GM21526 (cell line): ENCODE results near the gene INPP4B.
A peak's percentile ranks its signal among the peaks of the same experiment; 100 is the strongest.

Experiments
- ATAC-seq: cut with Tn5 transposase; IDR thresholded peaks from one replicate; pipeline ENCODE4 v1.9.1; 2021; ENCODE audit warnings: moderate library complexity; ENCODE audit not compliant: unreplicated experiment, low FRiP score

INPP4B gene

GRCh38 chr4:142595222-142595871, 250.8 kb downstream of the INPP4B start:
- no peak for ATAC-seq

GRCh38 chr4:142585411-142585810, 260.7 kb downstream of the INPP4B start:
- no peak for ATAC-seq

GRCh38 chr4:142583708-142584107, 262.4 kb downstream of the INPP4B start:
- ATAC-seq = no peak

GRCh38 chr4:142582340-142582739, 263.8 kb downstream of the INPP4B start:
- ATAC-seq = no peak

GRCh38 chr4:142581881-142582280, 264.2 kb downstream of the INPP4B start:
- ATAC-seq = no peak

GRCh38 chr4:142579443-142579842, 266.7 kb downstream of the INPP4B start:
- no peak for ATAC-seq

- ATAC-seq = peak; percentile 58
Measured at GRCh38 chr4:142574306-142574705, 271.8 kb downstream of the INPP4B start.

- ATAC-seq = no peak
Measured at GRCh38 chr4:142572071-142572470, 274.0 kb downstream of the INPP4B start.

GRCh38 chr4:142567620-142568451, 278.3 kb downstream of the INPP4B start:
- no peak for ATAC-seq

- no peak for ATAC-seq
Measured at GRCh38 chr4:142567199-142567598, 278.9 kb downstream of the INPP4B start.

- ATAC-seq = no peak
Measured at GRCh38 chr4:142566777-142567176, 279.3 kb downstream of the INPP4B start.

GRCh38 chr4:142566243-142566642, 279.9 kb downstream of the INPP4B start:
- no peak for ATAC-seq

- no peak for ATAC-seq
Measured at GRCh38 chr4:142565771-142566170, 280.3 kb downstream of the INPP4B start.

GRCh38 chr4:142563682-142564291, 282.3 kb downstream of the INPP4B start:
- no peak for ATAC-seq

GRCh38 chr4:142559986-142560385, 286.1 kb downstream of the INPP4B start:
- no peak for ATAC-seq

GRCh38 chr4:142558851-142559250, 287.2 kb downstream of the INPP4B start:
- no peak for ATAC-seq

- no peak for ATAC-seq
Measured at GRCh38 chr4:142557239-142557801, 288.8 kb downstream of the INPP4B start.

- no peak for ATAC-seq
Measured at GRCh38 chr4:142556570-142557238, 289.4 kb downstream of the INPP4B start.

- ATAC-seq = no peak
Measured at GRCh38 chr4:142556048-142556447, 290.1 kb downstream of the INPP4B start.

GRCh38 chr4:142554412-142554811, 291.7 kb downstream of the INPP4B start:
- ATAC-seq = no peak
